Mesendoderm (in vitro differentiated cells): Measurements from ENCODE around the gene RASGEF1C.

Source experiments
- DNase-seq: peaks from one replicate; pipeline ENCODE4 v3.0.0; 2013
- H2AK5ac ChIP-seq: 2 replicates; pipeline ENCODE4 v1.6.1; 2013; ENCODE audit warnings: low read length, inconsistent platforms
- H2BK120ac ChIP-seq: 2 replicates; pipeline ENCODE4 v1.6.1; 2013; ENCODE audit warnings: low read depth, mild to moderate bottlenecking, low read length, moderate library complexity, mixed read lengths
- H2BK15ac ChIP-seq: replicated peaks from 2 replicates; pipeline ENCODE4 v1.6.1; 2013; ENCODE audit warnings: low read depth, mild to moderate bottlenecking, moderate library complexity
- H2BK5ac ChIP-seq: 2 replicates; pipeline ENCODE4 v1.6.1; 2013; ENCODE audit warnings: low read length, inconsistent platforms
- H3K18ac ChIP-seq: 2 replicates; pipeline ENCODE4 v1.6.1; 2013; ENCODE audit warnings: mild to moderate bottlenecking, low read length, mixed read lengths
- H3K23ac ChIP-seq: one replicate; pipeline ENCODE4 v1.6.1; 2013; ENCODE audit warnings: low read length
- H3K27ac ChIP-seq: 2 replicates; pipeline ENCODE4 v1.5.1; 2013; ENCODE audit warnings: low read depth, mild to moderate bottlenecking, inconsistent platforms, low read length, moderate library complexity
- H3K27me3 ChIP-seq: 2 replicates; pipeline ENCODE4 v1.6.1; 2013; ENCODE audit warnings: low read length, control low read depth, mild to moderate bottlenecking, inconsistent platforms; ENCODE audit not compliant: insufficient read depth, poor library complexity
- H3K36me3 ChIP-seq: 2 replicates; pipeline ENCODE4 v1.6.1; 2013; ENCODE audit warnings: low read length, inconsistent platforms; ENCODE audit not compliant: control insufficient read depth, insufficient read depth
- H3K4ac ChIP-seq: one replicate; pipeline ENCODE4 v1.6.1; 2013; ENCODE audit warnings: low read depth, mild to moderate bottlenecking, low read length, moderate library complexity
- H3K4me1 ChIP-seq: 2 replicates; pipeline ENCODE4 v1.6.1; 2013; ENCODE audit warnings: low read depth, low read length, inconsistent platforms; ENCODE audit not compliant: control insufficient read depth
- H3K4me2 ChIP-seq: 2 replicates; pipeline ENCODE4 v1.6.1; 2013; ENCODE audit warnings: low read length
- H3K4me3 ChIP-seq: 2 replicates; pipeline ENCODE4 v1.5.1; 2013; ENCODE audit warnings: mild to moderate bottlenecking, low read length
- H3K56ac ChIP-seq: one replicate; pipeline ENCODE4 v1.6.1; 2013; ENCODE audit warnings: low read length
- H3K79me1 ChIP-seq: 2 replicates; pipeline ENCODE4 v1.6.1; 2013; ENCODE audit warnings: low read length, inconsistent platforms
- H3K79me2 ChIP-seq: 2 replicates; pipeline ENCODE4 v1.6.1; 2013; ENCODE audit warnings: mild to moderate bottlenecking, low read length; ENCODE audit not compliant: control insufficient read depth, insufficient read depth
- H3K9ac ChIP-seq: 2 replicates; pipeline ENCODE4 v1.6.1; 2013; ENCODE audit warnings: low read length, inconsistent platforms
- H4K5ac ChIP-seq: one replicate; pipeline ENCODE4 v1.6.1; 2013; ENCODE audit warnings: low read length
- H4K8ac ChIP-seq: one replicate; pipeline ENCODE4 v1.6.1; 2013; ENCODE audit warnings: low read depth, mild to moderate bottlenecking, control low read depth, low read length, moderate library complexity
- WGBS: extraction: QIAGEN DNeasy Blood & Tissue Kit; methylation state at CpG from one replicate; pipeline ENCODE4 v1.1.7; 2013; ENCODE audit warnings: low lambda C conversion rate, missing lambda C conversion rate; ENCODE audit not compliant: insufficient coverage; ENCODE audit errors: extremely low coverage; 5-methylcytosine and 5-hydroxymethylcytosine counted together

RASGEF1C gene

DNA sequence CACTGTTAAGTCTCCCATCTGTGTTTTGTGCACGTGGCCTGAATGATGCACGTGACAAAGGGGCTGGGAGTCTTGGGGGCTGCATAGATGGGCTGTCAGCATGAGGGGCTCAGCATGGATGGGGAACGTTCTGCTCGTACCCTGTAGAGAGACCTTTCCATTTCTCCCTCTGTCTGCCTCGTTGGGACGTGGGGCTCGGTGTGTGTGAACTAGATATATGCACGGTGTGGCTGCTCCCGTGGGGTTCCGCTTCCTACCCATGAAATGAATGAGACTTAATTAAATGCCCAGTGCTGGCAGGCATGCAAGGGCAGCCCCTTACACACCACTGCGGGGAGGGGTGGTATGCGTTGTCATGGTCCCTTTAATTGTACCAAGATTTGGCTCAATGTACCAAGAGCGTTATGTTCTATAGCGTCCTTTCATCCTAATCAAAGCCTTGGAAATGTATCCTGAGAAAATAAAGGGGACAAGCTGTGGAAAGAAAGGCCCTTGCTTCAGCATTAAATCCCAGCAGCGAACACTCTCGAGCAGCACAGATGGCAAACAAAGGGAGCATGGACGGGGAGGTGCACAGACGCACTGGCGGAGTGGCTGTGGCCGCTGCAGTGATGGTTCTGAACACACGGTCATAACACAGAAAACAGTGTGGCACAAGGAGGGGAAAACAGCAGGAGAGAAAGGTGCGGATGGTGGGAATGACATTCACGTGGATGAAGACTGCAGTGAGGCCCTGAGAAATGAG, 66.8 kb downstream of the RASGEF1C start:
- Histone ChIP-seq H2BK15ac (no peak overlapping the region), H3K79me2 (no peaks in the 10 kb centered on the region), H3K27ac (no peak overlapping the region), H3K23ac (no peak overlapping the region), H3K56ac (no peak overlapping the region), H2AK5ac (no peak overlapping the region), H3K4me1 (no peaks in the 10 kb centered on the region), H2BK5ac (no peak overlapping the region), H3K27me3 (no peaks in the 10 kb centered on the region), H4K8ac (no peak overlapping the region), H4K5ac (no peak overlapping the region), H3K36me3 (no peaks in the 10 kb centered on the region), H3K4me2 (no peak overlapping the region), H3K18ac (no peak overlapping the region), H3K4ac (no peak overlapping the region), H3K9ac (no peak overlapping the region), H2BK120ac (no peak overlapping the region), H3K4me3 (no peak overlapping the region), H3K79me1 (no peaks in the 10 kb centered on the region)
- no CpG with 5 or more reads among the region's 23 CpGs for WGBS
- no peak for DNase-seq

DNA sequence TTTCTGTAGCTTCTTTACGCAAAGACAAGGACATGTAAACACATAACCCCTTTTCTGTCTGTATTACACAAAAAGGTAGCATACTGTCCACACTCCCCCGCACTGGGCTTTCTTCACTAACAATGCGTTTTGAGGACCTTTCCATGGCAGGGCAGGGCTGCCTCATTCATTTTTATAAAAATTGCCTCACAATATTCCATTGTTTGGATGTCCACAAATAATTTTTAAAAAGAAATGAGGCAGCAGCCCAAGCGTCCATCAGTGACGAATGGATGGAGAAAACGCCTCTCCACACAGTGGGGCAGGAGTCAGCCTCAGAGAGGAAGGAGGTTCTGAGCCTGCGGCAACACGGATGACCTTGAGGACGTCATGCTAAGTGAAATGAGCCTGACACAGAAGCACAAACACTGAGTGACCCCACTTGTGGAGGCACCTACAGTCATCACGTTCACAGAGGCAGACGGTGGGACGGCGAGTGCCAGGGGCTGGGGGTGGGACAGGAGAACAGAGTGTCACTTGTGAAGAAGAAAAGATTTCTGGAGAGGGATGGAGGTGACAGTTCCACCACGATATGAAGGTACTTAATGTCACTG, 67.8 kb downstream of the RASGEF1C start:
- H3K36me3 ChIP-seq = no peaks in the 10 kb centered on the region
- H4K5ac ChIP-seq = no peak overlapping the region
- H4K8ac ChIP-seq = no peak overlapping the region
- no peaks in the 10 kb centered on the region for H3K4me1 ChIP-seq
- no peak overlapping the region for H2BK5ac ChIP-seq
- no peak overlapping the region for H3K4me3 ChIP-seq
- H3K4ac ChIP-seq = no peak overlapping the region
- no peak overlapping the region for H3K9ac ChIP-seq
- no peak overlapping the region for H2BK120ac ChIP-seq
- no peaks in the 10 kb centered on the region for H3K79me2 ChIP-seq
- no peak overlapping the region for H2AK5ac ChIP-seq
- no peaks in the 10 kb centered on the region for H3K27me3 ChIP-seq
- no peak overlapping the region for H3K27ac ChIP-seq
- H3K23ac ChIP-seq = no peak overlapping the region
- no CpG with 5 or more reads among the region's 14 CpGs for WGBS
- no peaks in the 10 kb centered on the region for H3K79me1 ChIP-seq
- H3K4me2 ChIP-seq = no peak overlapping the region
- no peak for DNase-seq
- no peak overlapping the region for H2BK15ac ChIP-seq
- H3K56ac ChIP-seq = no peak overlapping the region
- no peak overlapping the region for H3K18ac ChIP-seq

DNA sequence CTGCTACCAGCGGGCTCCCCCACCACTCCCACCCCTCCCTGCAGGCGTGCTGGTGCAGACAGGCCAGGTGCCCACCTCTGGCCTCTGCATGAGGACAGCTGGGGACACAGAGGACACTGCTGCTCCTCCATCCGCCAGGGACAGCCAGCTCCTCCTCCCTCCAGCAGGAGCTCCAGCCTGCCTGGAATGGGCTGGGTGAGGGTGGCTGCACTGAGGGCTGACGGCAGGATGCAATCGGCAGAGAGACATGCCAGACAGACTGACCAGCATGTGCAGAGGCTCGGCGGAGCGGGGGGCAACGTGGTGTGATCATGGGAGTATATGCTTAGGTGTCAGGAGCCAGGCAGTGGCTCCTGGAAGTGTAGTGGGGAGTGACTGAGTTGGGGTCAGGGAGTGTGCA, 68.4 kb downstream of the RASGEF1C start:
- Histone ChIP-seq H3K79me1 (no peaks in the 10 kb centered on the region), H3K4me3 (no peak overlapping the region), H3K27ac (no peak overlapping the region), H2BK120ac (no peak overlapping the region), H2BK5ac (no peak overlapping the region), H3K23ac (no peak overlapping the region), H3K4ac (no peak overlapping the region), H3K79me2 (no peaks in the 10 kb centered on the region), H3K4me2 (no peak overlapping the region), H4K5ac (no peak overlapping the region), H4K8ac (no peak overlapping the region), H3K18ac (no peak overlapping the region), H3K9ac (no peak overlapping the region), H3K4me1 (no peaks in the 10 kb centered on the region), H3K36me3 (no peaks in the 10 kb centered on the region), H3K56ac (no peak overlapping the region), H3K27me3 (no peaks in the 10 kb centered on the region), H2AK5ac (no peak overlapping the region), H2BK15ac (no peak overlapping the region)
- DNase-seq = no peak
- no CpG with 5 or more reads among the region's 9 CpGs for whole genome bisulfite sequencing

DNA sequence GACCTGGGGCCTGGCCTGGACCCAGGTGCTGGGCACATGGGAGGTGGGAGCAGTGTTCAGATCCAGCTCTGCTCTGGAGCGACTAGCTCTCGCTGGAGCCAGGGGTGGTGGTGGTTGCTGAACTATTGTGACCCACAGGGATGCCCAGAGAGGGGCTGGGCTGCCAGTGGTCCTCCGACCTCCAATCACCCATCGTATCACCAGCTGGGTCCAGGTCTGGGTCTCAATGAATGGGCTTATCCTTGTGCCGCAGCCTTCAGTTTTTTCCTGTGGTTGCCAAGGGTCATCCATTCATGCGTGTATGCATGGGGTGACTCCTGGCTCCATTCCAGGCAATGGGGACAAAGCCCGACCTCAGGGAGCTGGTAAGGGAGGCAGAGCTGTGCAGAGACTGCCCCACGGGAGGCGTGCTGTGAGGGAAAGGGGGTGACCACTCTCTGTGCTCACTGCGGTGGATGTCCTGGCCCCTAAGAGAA, 68.9 kb downstream of the RASGEF1C start:
- no peak overlapping the region for H3K18ac ChIP-seq
- no peak overlapping the region for H4K8ac ChIP-seq
- H3K79me1 ChIP-seq = no peaks in the 10 kb centered on the region
- H3K4ac ChIP-seq = no peak overlapping the region
- H3K4me2 ChIP-seq = no peak overlapping the region
- H3K23ac ChIP-seq = no peak overlapping the region
- no peaks in the 10 kb centered on the region for H3K79me2 ChIP-seq
- no peak for DNase-seq
- no peak overlapping the region for H2BK120ac ChIP-seq
- H3K56ac ChIP-seq = no peak overlapping the region
- no peaks in the 10 kb centered on the region for H3K4me1 ChIP-seq
- H2BK15ac ChIP-seq = no peak overlapping the region
- no peak overlapping the region for H2AK5ac ChIP-seq
- no peaks in the 10 kb centered on the region for H3K27me3 ChIP-seq
- H3K36me3 ChIP-seq = no peaks in the 10 kb centered on the region
- no peak overlapping the region for H3K27ac ChIP-seq
- no CpG with 5 or more reads among the region's 10 CpGs for WGBS
- no peak overlapping the region for H2BK5ac ChIP-seq
- H3K4me3 ChIP-seq = no peak overlapping the region
- no peak overlapping the region for H4K5ac ChIP-seq
- H3K9ac ChIP-seq = no peak overlapping the region

DNA sequence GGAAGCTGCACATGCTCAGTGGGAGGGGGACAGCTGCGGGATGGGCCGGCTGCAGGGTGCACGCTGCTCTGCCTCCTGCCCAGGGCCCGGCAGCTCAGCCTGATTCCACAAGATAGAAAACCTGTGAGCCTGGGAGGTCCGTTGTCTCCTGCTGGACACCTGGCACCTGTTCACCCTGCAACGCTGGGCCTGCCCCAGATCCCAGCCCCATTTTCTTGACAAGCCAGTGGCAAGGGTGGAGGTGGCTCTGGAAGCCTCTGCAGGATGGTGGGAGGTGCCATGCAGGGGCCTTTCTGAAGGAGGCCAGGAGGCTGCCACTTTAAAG, 69.3 kb downstream of the RASGEF1C start:
- no CpG with 5 or more reads among the region's 6 CpGs for WGBS
- Histone ChIP-seq H2BK15ac (no peak overlapping the region), H2BK120ac (no peak overlapping the region), H3K4ac (no peak overlapping the region), H4K8ac (no peak overlapping the region), H4K5ac (no peak overlapping the region), H3K56ac (no peak overlapping the region), H3K27me3 (no peaks in the 10 kb centered on the region), H3K79me2 (no peaks in the 10 kb centered on the region), H2AK5ac (no peak overlapping the region), H3K4me3 (no peak overlapping the region), H3K18ac (no peak overlapping the region), H2BK5ac (no peak overlapping the region), H3K23ac (no peak overlapping the region), H3K79me1 (no peaks in the 10 kb centered on the region), H3K4me1 (no peaks in the 10 kb centered on the region), H3K27ac (no peak overlapping the region), H3K9ac (no peak overlapping the region), H3K36me3 (no peaks in the 10 kb centered on the region), H3K4me2 (no peak overlapping the region)
- no peak for DNase-seq
